Mucosa of descending colon (tissue), 3 donors: ENCODE measurements around the gene FHIT. TPM values are rescaled to one million over a fixed set of nuclear protein-coding genes. Genes with fewer than 3 reads are reported as not detected.

Source experiments
- ATAC-seq: fragments of 200-7000 bp; cut with Tn5 transposase; one replicate; pipeline ENCODE4 v1.9.1; 2020; ENCODE audit warnings: mild to moderate bottlenecking, moderate library complexity
- DNase-seq, 3 donors: peaks; one replicate each; pipeline ENCODE4 v3.0.0-alpha.2; 2020
- H3K36me3 ChIP-seq: fragments of 200-600 bp; one replicate; pipeline ENCODE4 v1.8.0; 2021; ENCODE audit warnings: low read depth, mild to moderate bottlenecking
- H3K4me1 ChIP-seq: fragments of 200-600 bp; one replicate; pipeline ENCODE4 v1.8.0; 2021; ENCODE audit warnings: low read depth, mild to moderate bottlenecking
- H3K4me3 ChIP-seq: fragments of 200-600 bp; one replicate; pipeline ENCODE4 v1.8.0; 2021; ENCODE audit warnings: mild to moderate bottlenecking
- H3K9me3 ChIP-seq: fragments of 200-600 bp; one replicate; pipeline ENCODE4 v1.8.0; 2021; ENCODE audit warnings: mild to moderate bottlenecking
- intact Hi-C, 2 donors: fragments of 100-400 bp; cut with DNase I in 1 of 2; cut with micrococcal nuclease in 1 of 2; formaldehyde crosslinking; loops; one replicate each; pipeline versions ENCODE4 v1.11.0 to v1.11.1; 2022; cut with DNase I, micrococcal nuclease
- total RNA-seq, 3 donors: library from RNA; stranded (reverse); fragmentation: NEBNext Ultra II Directional in 2 of 3; extraction: Animal tissue kit (Norgen Biotek cat#: 25700) in 2 of 3; gene quantifications; one replicate each; pipeline versions ENCODE4 v1.2.1 to v1.2.4, GENCODE V29; 2021 to 2023
- TF ChIP-seq, protein P1 (sequence below): fragments of 200-600 bp; IDR thresholded peaks from one replicate; pipeline ENCODE4 v1.8.0; 2022; ENCODE audit warnings: antibody characterized with exemption, mild to moderate bottlenecking
- donor health status: DM: no; HTN: no; CAD: no; lungs with moderate emphysema.
- donor health status: DM: no; HTN: no; CAD: no.
- donor health status: DM: no; HTN: yes; CAD: no.

FHIT gene
- total RNA-seq, 3 donors from 2014 or later = 8.9 to 20.7 (median 18.6) TPM

DNA sequence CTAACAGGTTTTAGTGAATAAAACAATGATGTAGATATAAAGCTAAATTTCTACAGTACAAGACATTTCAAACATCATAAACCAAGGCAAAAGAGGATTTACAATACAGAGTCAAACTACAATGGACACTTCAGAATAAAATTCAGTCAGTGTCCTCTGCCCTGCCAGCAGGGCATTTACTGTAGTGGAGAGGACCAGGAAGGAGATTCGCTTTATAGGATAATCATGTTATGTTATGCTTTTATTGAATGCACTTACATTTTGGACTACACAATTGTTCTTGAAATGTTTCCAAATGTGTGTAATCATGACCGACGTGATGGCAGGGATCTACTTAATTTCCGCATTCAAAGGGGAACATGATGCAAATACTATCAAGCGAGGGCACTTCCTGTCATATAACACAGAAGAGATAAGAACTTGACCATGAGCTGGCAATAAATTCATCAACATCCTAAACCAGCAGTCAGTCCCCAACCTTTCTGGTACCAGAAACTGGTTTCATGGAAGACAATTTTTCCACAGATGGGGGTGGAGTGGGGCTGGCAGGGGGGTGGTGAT, 925.6 kb downstream of the FHIT start:
- H3K4me3 ChIP-seq = no peak overlapping the region
- ATAC-seq (peak; percentile 94), DNase-seq (peak in 1 of 3 donors; percentile 28)
- intact Hi-C loops = no loop called here
- TF ChIP-seq, protein P1, sequence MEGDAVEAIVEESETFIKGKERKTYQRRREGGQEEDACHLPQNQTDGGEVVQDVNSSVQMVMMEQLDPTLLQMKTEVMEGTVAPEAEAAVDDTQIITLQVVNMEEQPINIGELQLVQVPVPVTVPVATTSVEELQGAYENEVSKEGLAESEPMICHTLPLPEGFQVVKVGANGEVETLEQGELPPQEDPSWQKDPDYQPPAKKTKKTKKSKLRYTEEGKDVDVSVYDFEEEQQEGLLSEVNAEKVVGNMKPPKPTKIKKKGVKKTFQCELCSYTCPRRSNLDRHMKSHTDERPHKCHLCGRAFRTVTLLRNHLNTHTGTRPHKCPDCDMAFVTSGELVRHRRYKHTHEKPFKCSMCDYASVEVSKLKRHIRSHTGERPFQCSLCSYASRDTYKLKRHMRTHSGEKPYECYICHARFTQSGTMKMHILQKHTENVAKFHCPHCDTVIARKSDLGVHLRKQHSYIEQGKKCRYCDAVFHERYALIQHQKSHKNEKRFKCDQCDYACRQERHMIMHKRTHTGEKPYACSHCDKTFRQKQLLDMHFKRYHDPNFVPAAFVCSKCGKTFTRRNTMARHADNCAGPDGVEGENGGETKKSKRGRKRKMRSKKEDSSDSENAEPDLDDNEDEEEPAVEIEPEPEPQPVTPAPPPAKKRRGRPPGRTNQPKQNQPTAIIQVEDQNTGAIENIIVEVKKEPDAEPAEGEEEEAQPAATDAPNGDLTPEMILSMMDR = no peak
- no peaks in the 10 kb centered on the region for H3K36me3 ChIP-seq
- no peaks in the 10 kb centered on the region for H3K9me3 ChIP-seq
- H3K4me1 ChIP-seq = peaks cover 7% of the 10 kb centered on the region

DNA sequence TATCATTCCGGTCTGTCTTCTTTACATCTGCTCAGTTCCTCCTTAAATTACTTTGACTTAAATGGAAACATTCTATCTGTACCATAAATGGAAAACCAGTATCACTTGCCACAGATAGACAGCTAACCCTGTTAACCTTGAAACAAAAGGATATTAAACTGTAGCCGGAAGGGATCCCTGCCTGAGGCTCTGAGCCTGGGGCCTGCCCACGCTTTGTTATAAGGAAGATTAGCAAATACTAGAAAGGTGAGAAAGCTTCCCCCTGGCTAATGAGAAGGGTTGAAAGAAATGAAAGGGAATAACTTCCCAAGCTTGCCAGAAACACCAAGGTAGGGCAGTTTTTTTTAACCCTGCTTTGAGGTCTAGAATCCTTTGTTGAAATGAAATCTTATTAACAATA, 927.6 kb downstream of the FHIT start:
- ATAC-seq (no peak), DNase-seq (no peak)
- H3K36me3 ChIP-seq = no peaks in the 10 kb centered on the region
- H3K4me1 ChIP-seq = peaks cover 7% of the 10 kb centered on the region
- no peaks in the 10 kb centered on the region for H3K9me3 ChIP-seq
- TF ChIP-seq, protein P1 = no peak
- intact Hi-C loops = no loop called here
- no peak overlapping the region for H3K4me3 ChIP-seq

DNA sequence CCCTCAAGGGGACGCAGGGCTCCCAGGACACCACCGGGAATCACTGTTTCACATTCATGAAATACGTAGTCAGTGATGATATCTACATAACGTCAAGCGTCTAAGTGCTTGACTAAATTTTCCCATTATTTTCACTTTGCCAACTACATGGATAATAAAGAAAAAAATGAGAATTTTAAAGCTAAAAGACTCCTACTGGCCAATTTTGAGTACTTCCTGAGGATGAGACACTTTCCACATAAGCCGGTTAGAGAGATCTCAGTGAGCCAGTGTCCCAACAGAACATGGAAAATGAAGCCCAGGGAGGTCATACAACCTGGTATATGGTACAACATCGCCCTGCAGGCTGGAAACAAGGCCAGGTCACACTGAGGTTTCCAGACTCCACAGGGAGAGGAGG, 928.1 kb downstream of the FHIT start:
- TF ChIP-seq, protein P1 = no peak
- H3K9me3 ChIP-seq = no peaks in the 10 kb centered on the region
- DNase-seq (no peak), ATAC-seq (no peak)
- H3K36me3 ChIP-seq = no peaks in the 10 kb centered on the region
- no peak overlapping the region for H3K4me3 ChIP-seq
- intact Hi-C loops = no loop called here
- peaks cover 7% of the 10 kb centered on the region for H3K4me1 ChIP-seq

DNA sequence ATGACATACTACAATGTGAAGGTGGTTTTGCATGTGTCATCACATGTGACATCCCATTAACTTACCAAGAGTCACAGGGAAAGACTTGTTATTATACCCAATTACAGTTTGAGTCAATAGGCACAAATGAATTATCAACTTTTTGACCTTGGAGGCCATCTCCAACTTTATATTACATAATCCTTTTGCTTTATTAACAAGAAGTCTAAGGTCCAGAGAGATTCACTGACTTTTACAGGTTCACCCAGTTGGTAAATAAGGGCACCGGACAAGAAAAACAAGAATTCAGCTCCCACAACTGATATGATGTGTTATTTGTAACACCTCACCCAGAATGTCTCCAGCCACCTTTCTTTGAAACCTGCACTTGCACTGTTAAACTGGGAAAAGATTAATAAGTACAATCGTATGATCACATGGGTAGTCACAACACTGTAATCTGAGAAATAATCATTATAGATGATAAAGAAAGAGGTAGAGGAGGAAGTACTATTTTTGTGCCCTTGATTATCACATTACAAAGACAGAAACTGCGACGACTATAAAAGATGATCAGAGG, 928.9 kb downstream of the FHIT start:
- H3K36me3 ChIP-seq = no peaks in the 10 kb centered on the region
- TF ChIP-seq, protein P1 = no peak
- no peaks in the 10 kb centered on the region for H3K9me3 ChIP-seq
- peaks cover 7% of the 10 kb centered on the region for H3K4me1 ChIP-seq
- no peak overlapping the region for H3K4me3 ChIP-seq
- ATAC-seq (no peak), DNase-seq (no peak)
- intact Hi-C loops = no loop called here

DNA sequence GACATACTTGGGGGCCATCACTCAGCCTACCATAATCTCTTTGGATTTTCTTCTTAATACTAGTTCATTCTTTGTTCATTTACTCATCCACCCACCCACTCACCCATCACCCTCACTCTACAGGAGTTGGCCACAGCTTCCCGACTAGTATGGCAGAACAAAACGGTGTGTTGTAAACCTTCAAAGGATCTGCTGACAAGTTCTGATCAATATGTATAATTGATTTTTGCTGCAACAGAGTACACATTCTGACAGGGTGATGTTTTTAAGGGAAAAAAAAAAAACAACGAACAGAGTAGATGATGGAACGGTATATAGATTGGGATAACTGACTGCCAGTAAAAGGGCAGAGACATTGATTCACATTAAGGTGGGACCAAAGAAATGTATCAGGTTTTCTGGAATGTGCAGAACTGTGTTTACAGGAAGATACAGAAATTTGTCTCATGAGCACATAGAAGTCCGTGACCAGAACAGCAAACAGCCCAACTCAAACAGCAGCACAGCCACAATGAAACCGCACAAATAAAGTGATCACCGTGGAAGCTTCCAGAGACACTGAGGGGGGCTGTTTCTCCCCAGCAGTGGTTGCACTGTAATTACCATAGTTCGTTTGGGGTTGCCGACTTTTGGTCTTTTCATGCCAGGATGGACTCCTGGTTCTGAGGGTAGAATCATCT, 931.9 kb downstream of the FHIT start:
- no peaks in the 10 kb centered on the region for H3K36me3 ChIP-seq
- no peaks in the 10 kb centered on the region for H3K4me1 ChIP-seq
- no peaks in the 10 kb centered on the region for H3K9me3 ChIP-seq
- ATAC-seq (no peak), DNase-seq (no peak)
- intact Hi-C loops = no loop called here
- no peak overlapping the region for H3K4me3 ChIP-seq
- TF ChIP-seq, protein P1 = no peak
